ENCODE data around the gene PPP3CA. TPM values are rescaled to one million over a fixed set of nuclear protein-coding genes. Genes with fewer than 3 reads are reported as not detected.
"Not testable (repeated sequence)": the region's sequence is repeated elsewhere in the genome, so short reads cannot be mapped to it uniquely, and the experiment has no call there.

The PPP3CA gene
- polyA plus RNA-seq, 3 donors: 36.0 to 48.4 (median 47.3) TPM

GRCh38 chr4:101197350-101197749, 150.0 kb downstream of the PPP3CA start:
- no peak for DNase-seq (ENCODE audit: extremely low read depth in 1 of 11, low read depth in 9 of 11, low spot score in 4 of 11)

GRCh38 chr4:101192244-101192643, 155.1 kb downstream of the PPP3CA start:
- DNase-seq (ENCODE audit: extremely low read depth in 1 of 11, low read depth in 9 of 11, low spot score in 4 of 11): no peak

- peak in 4 of 11 donors; percentile 15 to 33 (median 22) for DNase-seq (ENCODE audit: extremely low read depth in 1 of 11, low read depth in 9 of 11, low spot score in 4 of 11)
Observed at GRCh38 chr4:101191302-101192098, 155.8 kb downstream of the PPP3CA start.

- no peak for DNase-seq (ENCODE audit: extremely low read depth in 1 of 11, low read depth in 9 of 11, low spot score in 4 of 11)
Observed at GRCh38 chr4:101190751-101191150, 156.6 kb downstream of the PPP3CA start.

- no peak for DNase-seq (ENCODE audit: extremely low read depth in 1 of 11, low read depth in 9 of 11, low spot score in 4 of 11)
Observed at GRCh38 chr4:101188906-101189305, 158.4 kb downstream of the PPP3CA start.

- DNase-seq (ENCODE audit: extremely low read depth in 1 of 11, low read depth in 9 of 11, low spot score in 4 of 11): no peak
Observed at GRCh38 chr4:101187841-101188240, 159.5 kb downstream of the PPP3CA start.

- DNase-seq (ENCODE audit: extremely low read depth in 1 of 11, low read depth in 9 of 11, low spot score in 4 of 11): no peak
Observed at GRCh38 chr4:101186567-101187184, 160.7 kb downstream of the PPP3CA start.

GRCh38 chr4:101184668-101185067, 162.7 kb downstream of the PPP3CA start:
- no peak for DNase-seq (ENCODE audit: extremely low read depth in 1 of 11, low read depth in 9 of 11, low spot score in 4 of 11)

GRCh38 chr4:101183666-101184373, 163.5 kb downstream of the PPP3CA start:
- no peak for DNase-seq (ENCODE audit: extremely low read depth in 1 of 11, low read depth in 9 of 11, low spot score in 4 of 11)

GRCh38 chr4:101183221-101183620, 164.1 kb downstream of the PPP3CA start:
- DNase-seq (ENCODE audit: extremely low read depth in 1 of 11, low read depth in 9 of 11, low spot score in 4 of 11): no peak

- not testable (repeated sequence) for DNase-seq (ENCODE audit: extremely low read depth in 1 of 11, low read depth in 9 of 11, low spot score in 4 of 11)
Observed at GRCh38 chr4:101182688-101183087, 164.6 kb downstream of the PPP3CA start.

GRCh38 chr4:101178731-101179130, 168.6 kb downstream of the PPP3CA start:
- DNase-seq (ENCODE audit: extremely low read depth in 1 of 11, low read depth in 9 of 11, low spot score in 4 of 11): no peak

GRCh38 chr4:101177154-101177553, 170.2 kb downstream of the PPP3CA start:
- no peak for DNase-seq (ENCODE audit: extremely low read depth in 1 of 11, low read depth in 9 of 11, low spot score in 4 of 11)

- DNase-seq (ENCODE audit: extremely low read depth in 1 of 11, low read depth in 9 of 11, low spot score in 4 of 11): no peak
Observed at GRCh38 chr4:101175896-101176676, 171.2 kb downstream of the PPP3CA start.

GRCh38 chr4:101174679-101175345, 172.5 kb downstream of the PPP3CA start:
- DNase-seq (ENCODE audit: extremely low read depth in 1 of 11, low read depth in 9 of 11, low spot score in 4 of 11): no peak

GRCh38 chr4:101172369-101172768, 175.0 kb downstream of the PPP3CA start:
- no peak for DNase-seq (ENCODE audit: extremely low read depth in 1 of 11, low read depth in 9 of 11, low spot score in 4 of 11)

- no peak for DNase-seq (ENCODE audit: extremely low read depth in 1 of 11, low read depth in 9 of 11, low spot score in 4 of 11)
Observed at GRCh38 chr4:101171747-101172146, 175.6 kb downstream of the PPP3CA start.

GRCh38 chr4:101169044-101170014, 178.0 kb downstream of the PPP3CA start:
- peak in 10 of 11 donors; percentile 15 to 55 (median 36) for DNase-seq (ENCODE audit: extremely low read depth in 1 of 11, low read depth in 9 of 11, low spot score in 4 of 11)
